Neuronal stem cell (in vitro differentiated cells): ENCODE results near the gene FCHSD2.

ENCODE experiments used
- DNase-seq: peaks from one replicate; pipeline ENCODE4 v3.0.0-alpha.2; 2013; ENCODE audit warnings: low spot score
- H2AFZ ChIP-seq: one replicate; pipeline ENCODE4 v1.6.1; 2013; ENCODE audit warnings: mild to moderate bottlenecking, low read length, inconsistent platforms
- H2AK5ac ChIP-seq: 2 replicates; pipeline ENCODE4 v1.6.1; 2013; ENCODE audit warnings: low read depth, mild to moderate bottlenecking, inconsistent platforms, low read length, moderate library complexity, mixed read lengths
- H2BK120ac ChIP-seq: 2 replicates; pipeline ENCODE4 v1.6.1; 2013; ENCODE audit warnings: low read depth, mild to moderate bottlenecking, inconsistent platforms, low read length, moderate library complexity, mixed read lengths
- H2BK12ac ChIP-seq: one replicate; pipeline ENCODE4 v1.6.1; 2013; ENCODE audit warnings: low read length, inconsistent platforms
- H2BK15ac ChIP-seq: 2 replicates; pipeline ENCODE4 v1.6.1; 2013; ENCODE audit warnings: mild to moderate bottlenecking, low read length, inconsistent platforms, mixed read lengths
- H2BK5ac ChIP-seq: one replicate; pipeline ENCODE4 v1.6.1; 2013; ENCODE audit warnings: inconsistent platforms, mild to moderate bottlenecking, low read length, moderate library complexity
- H3K14ac ChIP-seq: one replicate; pipeline ENCODE4 v1.6.1; 2013; ENCODE audit warnings: low read length, inconsistent platforms
- H3K18ac ChIP-seq: 2 replicates; pipeline ENCODE4 v1.6.1; 2013; ENCODE audit warnings: low read length, inconsistent platforms
- H3K23ac ChIP-seq: 2 replicates; pipeline ENCODE4 v1.6.1; 2013; ENCODE audit warnings: low read depth, mild to moderate bottlenecking, mixed read lengths, low read length, inconsistent platforms; ENCODE audit not compliant: poor library complexity
- H3K27ac ChIP-seq: replicated peaks from 3 replicates; pipeline ENCODE4 v1.5.1; 2013; ENCODE audit warnings: low read length, inconsistent platforms
- H3K27me3 ChIP-seq, 3 experiments: 2 replicates each; pipeline ENCODE4 v1.6.1; 2013; ENCODE audit warnings: low read length in 3 of 3, mild to moderate bottlenecking in 2 of 3, inconsistent platforms in 1 of 3, low read depth in 1 of 3, mixed read lengths in 1 of 3, moderate library complexity in 1 of 3; ENCODE audit not compliant: control insufficient read depth in 3 of 3, insufficient read depth in 3 of 3
- H3K36me3 ChIP-seq, 2 donors: replicated peaks in 1 of 2; 2 replicates each; pipeline ENCODE4 v1.6.1; 2013; ENCODE audit warnings: low read length in 2 of 2; ENCODE audit not compliant: control insufficient read depth in 2 of 2, insufficient read depth in 2 of 2
- H3K4ac ChIP-seq: 2 replicates; pipeline ENCODE4 v1.6.1; 2013; ENCODE audit warnings: inconsistent platforms, mild to moderate bottlenecking, low read length, moderate library complexity
- H3K4me1 ChIP-seq, 2 donors: 1 replicate in 1 of 2; 2 replicates in 1 of 2; pipeline ENCODE4 v1.6.1; 2013; ENCODE audit warnings: low read length in 2 of 2, low read depth in 1 of 2; ENCODE audit not compliant: control insufficient read depth in 2 of 2, insufficient read depth in 1 of 2
- H3K4me2 ChIP-seq: one replicate; pipeline ENCODE4 v1.6.1; 2013; ENCODE audit warnings: mild to moderate bottlenecking, low read length, inconsistent platforms; ENCODE audit not compliant: insufficient read depth, poor library complexity, severe bottlenecking
- H3K4me3 ChIP-seq, 2 donors: 2 replicates each; pipeline ENCODE4 v1.5.1; 2013; ENCODE audit warnings: low read length in 2 of 2, mild to moderate bottlenecking in 2 of 2, inconsistent platforms in 1 of 2, moderate library complexity in 1 of 2
- H3K79me1 ChIP-seq: one replicate; pipeline ENCODE4 v1.6.1; 2013; ENCODE audit warnings: low read depth, mild to moderate bottlenecking, inconsistent platforms, low read length, moderate library complexity
- H3K9ac ChIP-seq: one replicate; pipeline ENCODE4 v1.6.1; 2013; ENCODE audit warnings: mild to moderate bottlenecking, low read depth, low read length, inconsistent platforms; ENCODE audit not compliant: poor library complexity
- H3K9me3 ChIP-seq, 2 donors: replicated peaks in 1 of 2; 2 replicates each; pipeline versions ENCODE3 to v1.6.1; 2013; ENCODE audit warnings: low read length in 2 of 2, mild to moderate bottlenecking in 2 of 2, inconsistent platforms in 1 of 2, low read depth in 1 of 2, mixed read lengths in 1 of 2, moderate library complexity in 1 of 2; ENCODE audit not compliant: control insufficient read depth in 2 of 2, insufficient read depth in 1 of 2
- H4K8ac ChIP-seq: one replicate; pipeline ENCODE4 v1.6.1; 2013; ENCODE audit warnings: low read depth, mild to moderate bottlenecking, inconsistent platforms, low read length, moderate library complexity
- H4K91ac ChIP-seq: one replicate; pipeline ENCODE4 v1.6.1; 2013; ENCODE audit warnings: low read length, low read depth, mild to moderate bottlenecking, inconsistent platforms; ENCODE audit not compliant: poor library complexity
- WGBS, 2 donors: extraction: QIAGEN DNeasy Blood & Tissue Kit; methylation state at CpG; one replicate each; pipeline ENCODE4 v1.1.7; 2013; ENCODE audit warnings: missing lambda C conversion rate in 2 of 2, mixed read lengths in 1 of 2; ENCODE audit not compliant: insufficient read length in 2 of 2, insufficient replicate concordance in 1 of 2; ENCODE audit errors: extremely low coverage in 2 of 2; 5-methylcytosine and 5-hydroxymethylcytosine counted together

Gene FCHSD2

DNA sequence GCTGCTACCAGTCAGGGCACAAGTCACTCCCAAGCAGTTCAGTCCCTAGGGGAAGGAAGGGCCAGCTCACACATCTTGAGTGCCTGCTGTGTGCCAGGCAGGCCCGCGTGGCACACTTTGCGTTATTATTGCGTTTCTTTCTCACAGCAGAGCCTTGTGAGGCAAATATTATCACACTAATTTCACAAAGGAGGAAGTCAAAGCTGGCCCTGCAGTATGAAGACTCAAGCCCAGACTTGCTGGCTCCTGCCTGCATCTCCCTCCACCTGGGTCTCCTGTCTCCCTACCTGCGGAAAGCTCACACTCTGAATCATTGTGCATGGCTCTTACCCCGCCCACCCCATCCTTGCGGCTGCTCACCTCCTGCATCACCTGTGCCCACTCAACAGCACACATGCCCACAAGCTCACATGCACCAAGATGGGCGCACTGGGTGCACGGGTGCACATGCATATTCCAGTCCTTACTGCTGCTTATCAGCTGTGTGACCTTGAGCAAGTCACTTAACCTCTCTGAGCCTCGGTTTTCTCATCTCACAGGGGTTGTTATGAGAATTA, 44.3 kb upstream of the FCHSD2 start:
- Histone ChIP-seq H3K9ac (peak overlapping the region; percentile 3), H3K4me1 (peaks cover 3 to 9% of the 10 kb centered on the region in 2 donors), H4K91ac (no peak overlapping the region), H3K27me3 (peaks cover 0 to 29% (median 0%) of the 10 kb centered on the region in 3 experiments), H2AFZ (no peak overlapping the region), H3K9me3 (no peaks in the 10 kb centered on the region), H3K4ac (peak overlapping the region; percentile 78), H3K4me2 (no peak overlapping the region), H2BK15ac (peak overlapping the region; percentile 93), H3K79me1 (no peaks in the 10 kb centered on the region), H3K14ac (peak overlapping the region; percentile 1), H3K27ac (no peak overlapping the region), H3K23ac (peak overlapping the region; percentile 4), H2BK120ac (no peak overlapping the region), H2BK12ac (peak overlapping the region; percentile 82), H3K4me3 (no peak overlapping the region), H3K36me3 (no peaks in the 10 kb centered on the region), H4K8ac (peak overlapping the region; percentile 74), H3K18ac (peak overlapping the region; percentile 48), H2AK5ac (peak overlapping the region; percentile 67), H2BK5ac (no peak overlapping the region)
- no peak for DNase-seq
- no CpG with 5 or more reads among the region's 10 CpGs for WGBS, 2 donors

GRCh38 chr11:73185680-73186293, 43.7 kb upstream of the FCHSD2 start:
- Histone ChIP-seq H4K91ac (no peak overlapping the region), H3K9ac (no peak overlapping the region), H3K27ac (no peak overlapping the region), H3K36me3 (no peaks in the 10 kb centered on the region), H3K4me3 (no peak overlapping the region), H3K4me1 (peaks cover 3 to 9% of the 10 kb centered on the region in 2 donors), H3K18ac (peak overlapping the region; percentile 79), H2BK120ac (no peak overlapping the region), H3K14ac (peak overlapping the region; percentile 1), H3K23ac (no peak overlapping the region), H3K9me3 (no peaks in the 10 kb centered on the region), H4K8ac (peak overlapping the region; percentile 52), H3K27me3 (peaks cover 0 to 27% (median 0%) of the 10 kb centered on the region in 3 experiments), H3K79me1 (no peaks in the 10 kb centered on the region), H2BK12ac (peak overlapping the region; percentile 65), H2AFZ (peak overlapping the region; percentile 53), H2BK5ac (peak overlapping the region; percentile 71), H2BK15ac (peak overlapping the region; percentile 88), H3K4me2 (no peak overlapping the region), H2AK5ac (peak overlapping the region; percentile 67), H3K4ac (peak overlapping the region; percentile 46)
- no CpG with 5 or more reads among the region's 13 CpGs for WGBS, 2 donors
- no peak for DNase-seq

GRCh38 chr11:73184953-73185671, 43.0 kb upstream of the FCHSD2 start:
- Histone ChIP-seq H3K4me3 (no peak overlapping the region), H2BK5ac (peak overlapping the region; percentile 71), H3K18ac (peak overlapping the region; percentile 79), H3K4me1 (peaks cover 3 to 9% of the 10 kb centered on the region in 2 donors), H3K27ac (no peak overlapping the region), H3K79me1 (no peaks in the 10 kb centered on the region), H3K4ac (peak overlapping the region; percentile 46), H3K23ac (no peak overlapping the region), H3K9me3 (no peaks in the 10 kb centered on the region), H2BK120ac (no peak overlapping the region), H4K8ac (no peak overlapping the region), H3K14ac (no peak overlapping the region), H2BK12ac (peak overlapping the region; percentile 65), H2BK15ac (peak overlapping the region; percentile 88), H3K9ac (no peak overlapping the region), H2AFZ (peak overlapping the region; percentile 53), H3K4me2 (no peak overlapping the region), H2AK5ac (peak overlapping the region; percentile 67), H4K91ac (no peak overlapping the region), H3K27me3 (peaks cover 0 to 21% (median 0%) of the 10 kb centered on the region in 3 experiments), H3K36me3 (no peaks in the 10 kb centered on the region)
- WGBS, 2 donors: no CpG with 5 or more reads among the region's 18 CpGs
- peak; percentile 41 for DNase-seq

GRCh38 chr11:73182824-73183321, 40.8 kb upstream of the FCHSD2 start:
- Histone ChIP-seq H3K4me2 (no peak overlapping the region), H3K9ac (no peak overlapping the region), H3K27me3 (peaks cover 0 to 18% (median 0%) of the 10 kb centered on the region in 3 experiments), H3K18ac (no peak overlapping the region), H3K4ac (no peak overlapping the region), H3K9me3 (no peaks in the 10 kb centered on the region), H3K79me1 (no peaks in the 10 kb centered on the region), H2BK120ac (no peak overlapping the region), H3K4me1 (peaks cover 3 to 8% of the 10 kb centered on the region in 2 donors), H2AFZ (no peak overlapping the region), H2BK12ac (no peak overlapping the region), H4K8ac (no peak overlapping the region), H3K27ac (no peak overlapping the region), H3K4me3 (no peak overlapping the region), H2BK15ac (no peak overlapping the region), H2AK5ac (no peak overlapping the region), H3K36me3 (no peaks in the 10 kb centered on the region), H4K91ac (no peak overlapping the region), H3K23ac (no peak overlapping the region), H2BK5ac (no peak overlapping the region), H3K14ac (no peak overlapping the region)
- no peak for DNase-seq
- no CpG with 5 or more reads among the region's 3 CpGs for WGBS, 2 donors
